IPS-20b (cell line): ENCODE results near the gene ATP5PO.

Source experiments
- H3K27ac ChIP-seq: one replicate; pipeline ENCODE4 v1.5.1; 2013; ENCODE audit warnings: low read length
- H3K27me3 ChIP-seq: 2 replicates; pipeline ENCODE4 v1.6.1; 2013; ENCODE audit warnings: mild to moderate bottlenecking, low read length, inconsistent platforms; ENCODE audit not compliant: insufficient read depth
- H3K36me3 ChIP-seq: 2 replicates; pipeline ENCODE4 v1.6.1; 2013; ENCODE audit warnings: low read depth, mild to moderate bottlenecking, inconsistent platforms, low read length, moderate library complexity; ENCODE audit not compliant: insufficient read depth
- H3K4me1 ChIP-seq: 2 replicates; pipeline ENCODE4 v1.6.1; 2013; ENCODE audit warnings: mild to moderate bottlenecking, control low read depth, inconsistent platforms, low read length, moderate library complexity; ENCODE audit not compliant: insufficient read depth
- H3K4me3 ChIP-seq: 2 replicates; pipeline ENCODE4 v1.5.1; 2013; ENCODE audit warnings: mild to moderate bottlenecking, low read length, inconsistent platforms
- H3K9ac ChIP-seq: 2 replicates; pipeline ENCODE4 v1.6.1; 2013; ENCODE audit warnings: low read depth, mild to moderate bottlenecking, inconsistent platforms, low read length, moderate library complexity
- H3K9me3 ChIP-seq: 2 replicates; pipeline ENCODE4 v1.6.1; 2013; ENCODE audit warnings: mild to moderate bottlenecking, low read depth, low read length, inconsistent platforms; ENCODE audit not compliant: insufficient read depth

The ATP5PO gene

DNA sequence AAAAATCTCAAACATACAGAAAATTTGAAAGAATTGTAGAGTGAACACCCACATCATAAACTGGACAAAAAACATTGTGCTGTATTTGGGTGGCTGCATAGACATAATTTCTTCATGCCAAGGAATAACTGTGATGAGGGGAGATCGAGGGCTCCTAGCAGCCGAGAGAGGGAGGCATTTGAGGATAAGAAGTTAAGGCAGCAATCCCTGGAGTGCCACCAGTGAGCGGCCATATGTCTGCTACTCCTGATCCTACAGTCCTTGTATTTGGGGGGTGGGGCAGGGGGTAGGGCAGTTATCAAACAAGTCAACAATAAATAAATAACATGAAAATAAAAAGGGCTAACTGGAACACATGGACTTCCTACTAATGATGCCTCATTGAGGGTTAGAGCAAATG lies 54.5 kb downstream of the ATP5PO start:
- H3K27me3 ChIP-seq, result no peaks in the 10 kb centered on the region

GRCh38 chr21:33860332-33860879 lies 55.2 kb downstream of the ATP5PO start:
- Histone ChIP-seq H3K9ac (no peak overlapping the region), H3K27me3 (no peaks in the 10 kb centered on the region), H3K9me3 (no peaks in the 10 kb centered on the region), H3K36me3 (no peaks in the 10 kb centered on the region), H3K4me3 (no peak overlapping the region), H3K27ac (no peak overlapping the region), H3K4me1 (peaks cover 9% of the 10 kb centered on the region; the same call in 1 of the 2 replicates)

More for the DNA sequence above, 54.5 kb downstream of the ATP5PO start:
- H3K9me3 ChIP-seq, result no peaks in the 10 kb centered on the region
- H3K4me3 ChIP-seq, result no peak overlapping the region
- peaks cover 9% of the 10 kb centered on the region; the same call in 1 of the 2 replicates for H3K4me1 ChIP-seq
- H3K9ac ChIP-seq, result no peak overlapping the region
- no peaks in the 10 kb centered on the region for H3K36me3 ChIP-seq
- no peak overlapping the region for H3K27ac ChIP-seq

DNA sequence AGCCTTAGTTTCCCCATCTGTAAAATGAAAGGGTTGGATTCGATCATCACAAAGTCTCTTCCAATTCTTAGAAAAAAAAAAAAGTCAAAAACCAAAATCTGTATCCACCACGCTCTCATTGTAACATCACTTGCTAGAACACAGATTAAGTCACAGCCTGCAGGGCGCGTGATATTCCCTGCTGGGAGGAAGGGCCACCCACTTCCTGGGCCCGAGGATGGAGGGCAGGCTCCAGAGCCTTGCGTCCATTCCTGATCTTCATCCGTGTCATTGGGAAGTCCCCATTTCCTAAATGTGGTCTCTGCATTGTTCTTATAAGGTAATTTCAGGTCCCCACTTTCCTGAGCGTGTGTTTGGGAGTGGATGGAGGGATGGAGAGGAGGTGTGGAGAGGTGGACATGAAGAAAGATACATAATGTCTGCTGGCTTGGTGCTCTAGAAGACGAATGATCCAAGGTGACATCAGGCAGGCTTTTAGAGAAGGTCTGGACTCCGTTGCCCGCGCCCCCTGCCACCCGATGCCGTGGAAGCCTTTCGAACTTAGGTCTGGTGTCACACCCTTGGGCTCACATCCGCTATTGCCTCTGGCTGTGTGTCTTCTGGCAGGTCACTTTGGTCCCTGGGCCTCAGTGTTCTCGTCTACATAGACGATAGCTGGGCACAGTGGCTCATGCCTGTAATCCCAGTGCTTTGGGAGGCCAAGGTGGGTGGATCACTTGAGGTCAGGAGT lies 56.1 kb downstream of the ATP5PO start:
- H3K27ac ChIP-seq, result no peak overlapping the region
- peaks cover 9% of the 10 kb centered on the region; the same call in 1 of the 2 replicates for H3K4me1 ChIP-seq
- H3K27me3 ChIP-seq, result no peaks in the 10 kb centered on the region
- H3K9me3 ChIP-seq, result no peaks in the 10 kb centered on the region
- H3K4me3 ChIP-seq, result no peak overlapping the region
- no peaks in the 10 kb centered on the region for H3K36me3 ChIP-seq
- H3K9ac ChIP-seq, result no peak overlapping the region

DNA sequence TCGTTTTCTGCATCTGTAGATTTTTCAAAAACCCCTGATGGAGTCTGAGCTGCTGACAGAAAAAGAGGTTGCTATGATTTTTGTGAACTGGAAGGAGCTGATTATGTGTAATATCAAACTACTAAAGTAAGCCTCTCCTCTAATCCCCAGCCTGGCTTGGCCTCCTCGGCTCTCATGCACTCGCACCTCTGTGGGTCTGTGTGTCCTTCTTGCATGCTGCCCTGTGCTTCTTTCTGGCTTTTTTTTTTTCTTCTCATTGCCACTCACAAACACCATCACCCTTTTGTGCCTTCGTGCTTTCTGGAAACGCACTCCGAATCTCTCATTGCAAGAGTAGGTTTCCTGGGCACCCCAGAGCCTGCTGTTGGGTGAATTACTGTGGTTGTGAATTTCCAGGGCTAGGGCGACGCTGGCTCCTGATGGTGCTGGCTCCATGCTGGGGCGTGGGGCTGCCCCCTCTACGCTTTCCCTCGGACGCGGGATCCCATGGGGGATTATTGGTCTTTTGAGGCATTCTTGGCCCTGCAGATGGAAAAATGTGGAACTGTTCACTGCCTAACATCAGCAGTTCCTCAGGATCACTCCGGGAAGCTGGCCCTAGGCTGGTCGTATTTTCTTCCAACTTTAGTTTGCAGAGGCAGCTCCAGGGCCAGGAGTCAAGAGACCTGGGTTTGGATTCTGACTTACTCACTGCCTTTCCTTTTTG lies 56.8 kb downstream of the ATP5PO start:
- H3K9me3 ChIP-seq, result no peaks in the 10 kb centered on the region
- H3K9ac ChIP-seq, result no peak overlapping the region
- no peaks in the 10 kb centered on the region for H3K27me3 ChIP-seq
- H3K4me3 ChIP-seq, result no peak overlapping the region
- no peaks in the 10 kb centered on the region for H3K36me3 ChIP-seq
- H3K27ac ChIP-seq, result no peak overlapping the region
- peaks cover 9% of the 10 kb centered on the region; the same call in 1 of the 2 replicates for H3K4me1 ChIP-seq

GRCh38 chr21:33857846-33858666 lies 57.5 kb downstream of the ATP5PO start:
- no peak overlapping the region for H3K27ac ChIP-seq
- no peaks in the 10 kb centered on the region for H3K9me3 ChIP-seq
- no peaks in the 10 kb centered on the region for H3K36me3 ChIP-seq

GRCh38 chr21:33856893-33857527 lies 58.6 kb downstream of the ATP5PO start:
- no peaks in the 10 kb centered on the region for H3K27me3 ChIP-seq
- H3K27ac ChIP-seq, result no peak overlapping the region
- peaks cover 9% of the 10 kb centered on the region; the same call in 1 of the 2 replicates for H3K4me1 ChIP-seq
- no peaks in the 10 kb centered on the region for H3K9me3 ChIP-seq
- no peak overlapping the region for H3K4me3 ChIP-seq
- no peak overlapping the region for H3K9ac ChIP-seq
- H3K36me3 ChIP-seq, result no peaks in the 10 kb centered on the region

More at GRCh38 chr21:33857846-33858666, 57.5 kb downstream of the ATP5PO start:
- H3K9ac ChIP-seq, result no peak overlapping the region
- H3K4me3 ChIP-seq, result no peak overlapping the region
- peaks cover 9% of the 10 kb centered on the region; the same call in 1 of the 2 replicates for H3K4me1 ChIP-seq
- no peaks in the 10 kb centered on the region for H3K27me3 ChIP-seq

DNA sequence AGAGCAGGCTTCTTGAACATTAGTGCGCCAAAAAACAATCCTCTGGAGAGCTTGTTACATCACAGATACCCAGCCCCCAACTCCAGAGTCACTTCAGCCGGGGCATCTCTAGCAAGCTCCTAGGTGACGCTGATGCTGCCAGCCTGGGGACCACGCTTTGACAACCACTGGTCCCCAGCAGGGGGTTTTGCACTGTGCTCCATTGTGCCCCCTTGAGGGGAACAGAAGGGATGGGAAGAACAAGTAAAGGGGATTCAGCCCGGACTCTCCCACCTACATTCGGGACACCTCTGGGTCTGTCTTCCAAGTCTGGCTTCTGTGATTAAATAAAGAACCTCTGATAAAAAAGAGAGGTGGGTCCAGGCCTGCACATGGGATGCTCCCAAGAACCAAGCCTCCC lies 60.4 kb downstream of the ATP5PO start:
- no peaks in the 10 kb centered on the region for H3K27me3 ChIP-seq
- H3K4me3 ChIP-seq, result no peak overlapping the region
- H3K4me1 ChIP-seq, result peaks cover 9% of the 10 kb centered on the region; the same call in 1 of the 2 replicates
- H3K9ac ChIP-seq, result no peak overlapping the region
- H3K27ac ChIP-seq, result no peak overlapping the region
- H3K9me3 ChIP-seq, result no peaks in the 10 kb centered on the region
- no peaks in the 10 kb centered on the region for H3K36me3 ChIP-seq

- no peaks in the 10 kb centered on the region for H3K9me3 ChIP-seq
- peaks cover 9% of the 10 kb centered on the region; the same call in 1 of the 2 replicates for H3K4me1 ChIP-seq
- no peak overlapping the region for H3K9ac ChIP-seq
- H3K36me3 ChIP-seq, result no peaks in the 10 kb centered on the region
- no peaks in the 10 kb centered on the region for H3K27me3 ChIP-seq
- no peak overlapping the region for H3K27ac ChIP-seq
- no peak overlapping the region for H3K4me3 ChIP-seq
These were observed 61.0 kb downstream of the ATP5PO start for GRCh38 chr21:33854604-33855003.
